Endothelial cell of umbilical vein (primary cell): ENCODE measurements around the gene SLCO2A1. TPM values are rescaled to one million over a fixed set of nuclear protein-coding genes. Genes with fewer than 3 reads are reported as not detected.

ENCODE experiments used
- BruUV-seq: library from RNA; stranded (reverse); fragments of 400-500 nt; replicated peaks from 2 replicates; lab custom pipeline; 2021; lab: Mats Ljungman, UMichigan
- CTCF ChIA-PET: fragments of 300-600, 350-600 bp; sonication (Branson Sonifier 250); formaldehyde crosslinking; loops from one replicate; lab custom pipeline; 2021; ENCODE audit warnings: antibody characterized with exemption, inconsistent platforms; lab: Charles Lee
- POLR2A ChIA-PET: fragments of 300-600, 350-600 bp; sonication (Branson Sonifier 250); formaldehyde crosslinking; loops from one replicate; lab custom pipeline; 2021; ENCODE audit warnings: antibody characterized with exemption, inconsistent platforms; lab: Charles Lee
- DNase-seq: peaks from one replicate; pipeline ENCODE4 v3.0.0-alpha.2; 2011; ENCODE audit warnings: low read depth, low spot score
- FAIRE-seq: peaks from 2 replicates; lab custom pipeline; 2011; peaks lifted over from hg19 to GRCh38; lab: Jason Lieb, UNC
- H2AFZ ChIP-seq: 2 replicates; pipeline ENCODE4 v1.6.0; 2012; ENCODE audit warnings: low read depth, low read length, control low read depth, inconsistent platforms
- H3K27ac ChIP-seq: 2 replicates; pipeline ENCODE4 v1.5.1; 2011; ENCODE audit warnings: low read depth, mild to moderate bottlenecking, control low read depth, low read length, moderate library complexity; ENCODE audit not compliant: insufficient read depth
- H3K27me3 ChIP-seq, 2 experiments: 2 replicates each; pipeline versions ENCODE4 v1.6.0 to v1.6.1; 2011; ENCODE audit warnings: low read length in 2 of 2, mixed read lengths in 1 of 2; ENCODE audit not compliant: control insufficient read depth in 2 of 2, insufficient read depth in 2 of 2
- H3K36me3 ChIP-seq, 2 experiments: 2 replicates in 1 of 2; 3 replicates in 1 of 2; pipeline ENCODE4 v1.5.1; 2011; ENCODE audit warnings: low read length in 2 of 2, mild to moderate bottlenecking in 1 of 2, moderate library complexity in 1 of 2; ENCODE audit not compliant: control insufficient read depth in 2 of 2, insufficient read depth in 2 of 2; ENCODE audit errors: extremely low read depth in 1 of 2
- H3K4me1 ChIP-seq: 3 replicates; pipeline ENCODE4 v1.5.1; 2011; ENCODE audit warnings: mild to moderate bottlenecking, low read length; ENCODE audit not compliant: control insufficient read depth, insufficient read depth; ENCODE audit errors: extremely low read depth
- H3K4me2 ChIP-seq: 2 replicates; pipeline ENCODE4 v1.6.1; 2011; ENCODE audit warnings: low read length, control low read depth, mixed read lengths; ENCODE audit not compliant: insufficient read depth
- H3K4me3 ChIP-seq, 3 experiments: fragments of 200-600 bp in 1 of 3; sonication (generic), shearing (Covaris generic) in 1 of 3; replicated peaks in 1 of 3; 2 replicates each; pipeline ENCODE4 v1.5.1; 2011 to 2016; ENCODE audit warnings: control low read depth in 3 of 3, low read length in 3 of 3, mild to moderate bottlenecking in 2 of 3, inconsistent platforms in 1 of 3, low read depth in 1 of 3, moderate library complexity in 1 of 3; ENCODE audit not compliant: insufficient read depth in 1 of 3
- H3K79me2 ChIP-seq: 2 replicates; pipeline ENCODE4 v1.6.0; 2012; ENCODE audit warnings: low read length, inconsistent platforms; ENCODE audit not compliant: control insufficient read depth, insufficient read depth
- H3K9ac ChIP-seq: replicated peaks from 2 replicates; pipeline ENCODE3; 2011; ENCODE audit warnings: low read length, control low read depth; ENCODE audit not compliant: insufficient read depth; ENCODE audit errors: extremely low read depth
- H3K9me1 ChIP-seq: replicated peaks from 3 replicates; pipeline ENCODE4 v1.6.0; 2011; ENCODE audit warnings: mild to moderate bottlenecking, low read length; ENCODE audit not compliant: control insufficient read depth, insufficient read depth; ENCODE audit errors: extremely low read depth
- H3K9me3 ChIP-seq: replicated peaks from 2 replicates; pipeline ENCODE4 v1.5.1; 2012; ENCODE audit warnings: low read length, inconsistent platforms; ENCODE audit not compliant: control insufficient read depth, insufficient read depth
- H4K20me1 ChIP-seq: replicated peaks from 2 replicates; pipeline ENCODE3; 2011; ENCODE audit warnings: mild to moderate bottlenecking, low read length; ENCODE audit not compliant: control insufficient read depth, insufficient read depth; ENCODE audit errors: extremely low read depth
- CTCF ChIP-seq, 2 donors: IDR thresholded peaks; 1 replicate in 1 of 2; 2 replicates in 1 of 2; pipeline ENCODE4 v1.5.1; 2011; ENCODE audit warnings: low read length in 2 of 2, mild to moderate bottlenecking in 2 of 2, moderate library complexity in 2 of 2, control low read depth in 1 of 2, inconsistent platforms in 1 of 2, low read depth in 1 of 2; ENCODE audit not compliant: insufficient read depth in 1 of 2; ENCODE audit errors: extremely low read depth in 1 of 2
- EZH2 ChIP-seq: IDR thresholded peaks from 2 replicates; pipeline ENCODE4 v1.6.1; 2012; ENCODE audit warnings: borderline replicate concordance, low read depth, mild to moderate bottlenecking, moderate library complexity, low read length, inconsistent platforms; ENCODE audit not compliant: severe bottlenecking
- FOS ChIP-seq: IDR thresholded peaks from 2 replicates; pipeline ENCODE4 v1.6.1; 2011; ENCODE audit warnings: mild to moderate bottlenecking, low read length, moderate library complexity, borderline replicate concordance; ENCODE audit not compliant: insufficient read depth
- GATA2 ChIP-seq: IDR thresholded peaks from 2 replicates; pipeline ENCODE4 v1.7.0; 2011; ENCODE audit warnings: low read depth, mild to moderate bottlenecking, moderate library complexity, mixed read lengths, low read length; ENCODE audit not compliant: insufficient read length, insufficient read depth
- JUN ChIP-seq: IDR thresholded peaks from 2 replicates; pipeline ENCODE4 v1.6.1; 2011; ENCODE audit warnings: borderline replicate concordance, low read depth; ENCODE audit not compliant: insufficient read length, insufficient read depth
- MAX ChIP-seq: IDR thresholded peaks from 2 replicates; pipeline ENCODE4 v1.6.1; 2011; ENCODE audit not compliant: insufficient read depth, insufficient read length
- MYC ChIP-seq: IDR thresholded peaks from one replicate; pipeline ENCODE4 v1.6.1; 2011; ENCODE audit warnings: mild to moderate bottlenecking, low read depth, low read length
- POLR2A ChIP-seq: IDR thresholded peaks from 2 replicates; pipeline ENCODE4 v1.6.1; 2012; ENCODE audit warnings: low read depth, mild to moderate bottlenecking, control low read depth, low read length
- POLR2AphosphoS5 ChIP-seq: IDR thresholded peaks from 2 replicates; pipeline ENCODE4 v1.6.1; 2012; ENCODE audit warnings: low read depth, mild to moderate bottlenecking, control low read depth, low read length, moderate library complexity; ENCODE audit not compliant: insufficient read depth
- dilution Hi-C: fragments of 300-500 bp; cut with MboI; formaldehyde crosslinking; loops from one replicate; pipeline ENCODE4 v1.15.0; 2019; ENCODE audit warnings: low sequenced_read_pairs; ENCODE audit not compliant: extremely low pct_ligation_motif_present
- intact Hi-C: fragments of 100-400 bp; cut with micrococcal nuclease; formaldehyde crosslinking; loops from one replicate; pipeline ENCODE4 v1.10.0; 2022
- polyA plus RNA-seq, 4 experiments: library from polyadenylated mRNA; depleted of rRNA in 3 of 4; stranded (reverse) in 3 of 4; unstranded in 1 of 4; fragments of >200 nt; gene quantifications; 2 replicates each; pipeline versions ENCODE4 v1.2.1 to v1.2.3, GENCODE V29; 2011 to 2012; ENCODE audit warnings: missing spikeins in 1 of 4
- total RNA-seq: library from RNA; stranded (reverse); gene quantifications from 2 replicates; pipeline ENCODE4 v1.2.3, GENCODE V29; 2021

Gene SLCO2A1
- total and polyA plus RNA-seq, 2 donors (not counting 3 experiments of a cell fraction or from before 2014, with no cell fraction given) = 1.4 to 11.9 TPM

DNA sequence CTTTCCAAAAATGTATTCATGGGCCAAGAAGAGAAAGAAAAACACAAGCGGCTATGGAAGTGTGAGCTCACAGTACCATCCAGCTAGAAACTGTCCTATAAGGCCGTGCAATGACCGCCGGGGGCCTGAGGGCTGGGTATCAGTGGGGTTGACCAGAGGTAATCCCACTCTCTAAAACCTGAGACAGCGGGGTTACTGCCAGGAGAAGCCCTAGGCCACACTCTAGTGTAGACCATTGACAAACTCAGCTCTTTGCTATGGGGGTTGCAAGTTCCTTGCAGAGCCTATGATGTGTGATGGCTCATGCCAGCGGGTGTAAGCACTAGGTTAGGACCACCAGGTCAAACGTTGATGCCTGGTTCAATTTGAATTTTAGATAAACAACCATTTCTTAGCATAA lies 25.9 kb upstream of the SLCO2A1 start:
- H3K79me2 ChIP-seq = no peaks in the 10 kb centered on the region
- DNase-seq (no peak), FAIRE-seq (no peak)
- no peaks in the 10 kb centered on the region for H3K27me3 ChIP-seq
- intact Hi-C loops (no loop called here), dilution Hi-C loops (no loop called here)
- H3K36me3 ChIP-seq = no peaks in the 10 kb centered on the region
- CTCF ChIA-PET = interaction anchor here (0.8 kb wide), 1 partner anchor 24 kb away, joined by 3 read pairs; no protein-coding TSS in a partner anchor
- no peaks in the 10 kb centered on the region for H3K9me3 ChIP-seq
- POLR2A ChIA-PET = no interaction called here
- no peak overlapping the region for H3K4me2 ChIP-seq
- TF ChIP-seq JUN = no peak
- TF ChIP-seq MAX = no peak
- TF ChIP-seq FOS = no peak
- TF ChIP-seq CTCF (IDR thresholded peaks at IDR 0.05; ENCODE audit: extremely low read depth in 1 of 2, insufficient read depth in 1 of 2, low read depth in 1 of 2, low read length in 2 of 2) = no peak
- no peak for TF ChIP-seq EZH2
- no peak for TF ChIP-seq POLR2AphosphoS5
- no peak for TF ChIP-seq MYC
- no peak for TF ChIP-seq POLR2A
- no peak for TF ChIP-seq GATA2
- H2AFZ ChIP-seq = no peak overlapping the region
- no peaks in the 10 kb centered on the region for H4K20me1 ChIP-seq
- H3K27ac ChIP-seq = no peak overlapping the region
- no peaks in the 10 kb centered on the region for H3K4me1 ChIP-seq
- BruUV-seq = no TSS peak
- H3K9ac ChIP-seq = no peak overlapping the region
- no peaks in the 10 kb centered on the region for H3K9me1 ChIP-seq
- no peak overlapping the region for H3K4me3 ChIP-seq
